WERI-Rb-1 (cell line): ENCODE data around the gene GLIPR1L2.

Source experiments
- DNase-seq: peaks from one replicate; pipeline ENCODE4 v3.0.0-alpha.2; 2020
- H3K27ac ChIP-seq: fragments of 250-450 bp; sonication (Bioruptor Pico); 2 replicates; pipeline ENCODE4 v1.5.1; 2020; ENCODE audit warnings: mild to moderate bottlenecking, moderate library complexity
- H3K27me3 ChIP-seq: fragments of 250-450 bp; sonication (Bioruptor Pico); 2 replicates; pipeline ENCODE4 v1.5.1; 2021; ENCODE audit warnings: mild to moderate bottlenecking, low read depth, moderate library complexity; ENCODE audit not compliant: insufficient read depth, severe bottlenecking
- H3K36me3 ChIP-seq: fragments of 250-450 bp; sonication (Bioruptor Pico); 2 replicates; pipeline ENCODE4 v1.5.1; 2020; ENCODE audit warnings: mild to moderate bottlenecking, moderate library complexity
- H3K4me3 ChIP-seq: 2 replicates; pipeline ENCODE4 v1.5.1; 2011; ENCODE audit warnings: low read depth, mild to moderate bottlenecking, control low read depth, low read length
- H3K9me3 ChIP-seq: fragments of 250-450 bp; sonication (Bioruptor Pico); 2 replicates; pipeline ENCODE4 v1.5.1; 2021; ENCODE audit warnings: mild to moderate bottlenecking, moderate library complexity; ENCODE audit not compliant: severe bottlenecking
- TF ChIP-seq, protein P1 (sequence below): IDR thresholded peaks from 2 replicates; pipeline ENCODE4 v1.5.1; 2011; ENCODE audit warnings: low read depth, mild to moderate bottlenecking, control low read depth, inconsistent platforms, low read length

The GLIPR1L2 gene

GRCh38 chr12:75378354-75378753, 12.5 kb upstream of the GLIPR1L2 start:
- DNase-seq: no peak
- TF ChIP-seq, protein P1, sequence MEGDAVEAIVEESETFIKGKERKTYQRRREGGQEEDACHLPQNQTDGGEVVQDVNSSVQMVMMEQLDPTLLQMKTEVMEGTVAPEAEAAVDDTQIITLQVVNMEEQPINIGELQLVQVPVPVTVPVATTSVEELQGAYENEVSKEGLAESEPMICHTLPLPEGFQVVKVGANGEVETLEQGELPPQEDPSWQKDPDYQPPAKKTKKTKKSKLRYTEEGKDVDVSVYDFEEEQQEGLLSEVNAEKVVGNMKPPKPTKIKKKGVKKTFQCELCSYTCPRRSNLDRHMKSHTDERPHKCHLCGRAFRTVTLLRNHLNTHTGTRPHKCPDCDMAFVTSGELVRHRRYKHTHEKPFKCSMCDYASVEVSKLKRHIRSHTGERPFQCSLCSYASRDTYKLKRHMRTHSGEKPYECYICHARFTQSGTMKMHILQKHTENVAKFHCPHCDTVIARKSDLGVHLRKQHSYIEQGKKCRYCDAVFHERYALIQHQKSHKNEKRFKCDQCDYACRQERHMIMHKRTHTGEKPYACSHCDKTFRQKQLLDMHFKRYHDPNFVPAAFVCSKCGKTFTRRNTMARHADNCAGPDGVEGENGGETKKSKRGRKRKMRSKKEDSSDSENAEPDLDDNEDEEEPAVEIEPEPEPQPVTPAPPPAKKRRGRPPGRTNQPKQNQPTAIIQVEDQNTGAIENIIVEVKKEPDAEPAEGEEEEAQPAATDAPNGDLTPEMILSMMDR: no peak

DNA sequence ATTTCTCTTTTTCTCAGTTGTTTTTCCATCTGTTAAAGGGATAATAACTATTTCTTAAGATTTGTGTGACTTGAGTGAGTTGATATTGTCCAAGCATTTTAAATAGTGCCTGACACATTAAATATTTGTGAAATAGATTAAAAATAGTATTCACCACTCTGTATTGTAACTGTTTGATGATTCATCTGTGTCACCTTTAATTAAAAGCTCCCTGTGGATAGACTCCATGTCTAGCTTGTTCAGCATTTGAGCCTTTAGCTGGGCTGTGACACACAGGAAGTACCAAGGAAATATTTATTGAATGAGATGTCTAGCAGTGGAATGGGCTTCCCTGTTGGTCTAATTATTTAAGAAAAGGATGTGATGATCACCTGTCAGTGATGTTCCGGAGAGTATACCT, 1.8 kb upstream of the GLIPR1L2 start:
- no peak overlapping the region for H3K27ac ChIP-seq
- no peak overlapping the region for H3K4me3 ChIP-seq

More at GRCh38 chr12:75378354-75378753, 12.5 kb upstream of the GLIPR1L2 start:
- no peaks in the 10 kb centered on the region for H3K27me3 ChIP-seq
- H3K4me3 ChIP-seq: no peak overlapping the region
- H3K9me3 ChIP-seq: no peaks in the 10 kb centered on the region
- H3K27ac ChIP-seq: no peak overlapping the region
- H3K36me3 ChIP-seq: no peaks in the 10 kb centered on the region

DNA sequence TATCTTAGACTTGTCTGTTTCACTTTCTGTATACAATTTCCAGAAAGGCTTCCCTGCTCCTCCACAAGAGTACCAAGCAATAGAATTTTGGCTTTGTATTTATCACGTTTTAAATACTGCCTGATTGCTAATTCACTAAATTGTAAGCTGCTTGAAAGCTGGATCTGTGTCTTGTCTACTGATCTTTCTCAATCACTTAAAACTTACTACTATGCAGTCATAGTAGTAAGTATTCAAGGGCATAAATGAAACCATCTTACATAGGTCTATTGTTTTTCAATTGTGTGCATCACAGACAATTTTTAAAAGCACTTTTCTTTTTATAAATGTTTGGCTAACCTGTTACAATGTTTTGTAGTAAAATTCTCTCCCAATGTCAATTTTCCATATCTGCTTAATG, 1.2 kb upstream of the GLIPR1L2 start:
- DNase-seq: no peak
- H3K4me3 ChIP-seq: no peak overlapping the region
- H3K9me3 ChIP-seq: no peaks in the 10 kb centered on the region
- TF ChIP-seq, protein P1: no peak
- H3K27me3 ChIP-seq: no peaks in the 10 kb centered on the region
- no peak overlapping the region for H3K27ac ChIP-seq
- no peaks in the 10 kb centered on the region for H3K36me3 ChIP-seq

More for the DNA sequence above, 1.8 kb upstream of the GLIPR1L2 start:
- Histone ChIP-seq H3K9me3 (no peaks in the 10 kb centered on the region), H3K36me3 (no peaks in the 10 kb centered on the region), H3K27me3 (no peaks in the 10 kb centered on the region)
- no peak for DNase-seq
- TF ChIP-seq, protein P1: no peak

GRCh38 chr12:75390156-75390898, 562 bp upstream of the GLIPR1L2 start:
- TF ChIP-seq, protein P1: no peak
- Histone ChIP-seq H3K27ac (no peak overlapping the region), H3K36me3 (no peaks in the 10 kb centered on the region), H3K27me3 (no peaks in the 10 kb centered on the region), H3K4me3 (no peak overlapping the region; the same call in 1 of the 2 replicates), H3K9me3 (no peaks in the 10 kb centered on the region)
- DNase-seq: no peak

DNA sequence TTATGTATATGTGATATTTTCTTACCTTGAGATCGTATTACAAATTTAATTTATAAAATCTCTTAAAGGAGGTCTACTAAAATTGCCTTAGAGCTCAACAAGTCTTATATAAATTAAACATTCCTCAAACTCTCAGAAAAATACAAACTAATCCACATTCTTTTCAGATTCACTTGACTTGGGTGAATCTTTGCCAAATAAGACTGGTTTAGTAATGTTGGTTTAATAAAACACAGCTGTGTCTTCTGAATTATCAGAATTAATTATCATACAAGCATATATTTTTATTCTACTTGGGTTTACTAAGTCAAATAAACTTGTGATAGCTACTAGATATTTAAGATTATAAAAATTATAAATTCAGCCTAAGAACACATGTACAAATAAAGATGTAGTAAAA, 13.3 kb downstream of the GLIPR1L2 start:
- H3K27ac ChIP-seq: no peak overlapping the region
- H3K9me3 ChIP-seq: no peaks in the 10 kb centered on the region
- H3K27me3 ChIP-seq: no peaks in the 10 kb centered on the region
- H3K4me3 ChIP-seq: no peak overlapping the region
- no peaks in the 10 kb centered on the region for H3K36me3 ChIP-seq
- no peak for DNase-seq
- TF ChIP-seq, protein P1: no peak

DNA sequence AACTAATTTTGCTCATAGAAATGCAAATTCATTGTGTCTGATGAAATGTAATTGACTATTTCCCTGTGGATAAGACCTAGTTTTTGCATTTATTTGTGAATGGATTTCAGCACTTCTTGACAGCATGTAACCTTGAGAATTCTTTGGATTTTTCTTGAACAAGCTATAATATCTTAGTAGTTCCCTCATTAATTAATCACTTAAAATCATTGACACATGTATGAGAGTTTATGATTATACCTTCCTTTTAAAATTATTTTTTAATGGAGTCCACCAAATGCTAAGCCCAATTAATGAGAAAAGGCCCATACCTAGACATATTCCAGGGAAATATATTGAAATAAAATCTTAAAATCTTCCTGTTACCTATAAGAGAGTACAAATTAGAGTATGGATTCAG, 16.8 kb downstream of the GLIPR1L2 start:
- H3K36me3 ChIP-seq: no peaks in the 10 kb centered on the region
- no peak overlapping the region for H3K4me3 ChIP-seq
- DNase-seq: no peak
- no peaks in the 10 kb centered on the region for H3K27me3 ChIP-seq
- TF ChIP-seq, protein P1: no peak
- no peaks in the 10 kb centered on the region for H3K9me3 ChIP-seq
- no peak overlapping the region for H3K27ac ChIP-seq
